HG03457 (cell line): ENCODE results near the gene WDR1.

Source experiments
- ATAC-seq: cut with Tn5 transposase; IDR thresholded peaks from one replicate; pipeline ENCODE4 v1.9.1; 2021; ENCODE audit warnings: moderate number of reproducible peaks; ENCODE audit not compliant: unreplicated experiment

The WDR1 gene, protein sequence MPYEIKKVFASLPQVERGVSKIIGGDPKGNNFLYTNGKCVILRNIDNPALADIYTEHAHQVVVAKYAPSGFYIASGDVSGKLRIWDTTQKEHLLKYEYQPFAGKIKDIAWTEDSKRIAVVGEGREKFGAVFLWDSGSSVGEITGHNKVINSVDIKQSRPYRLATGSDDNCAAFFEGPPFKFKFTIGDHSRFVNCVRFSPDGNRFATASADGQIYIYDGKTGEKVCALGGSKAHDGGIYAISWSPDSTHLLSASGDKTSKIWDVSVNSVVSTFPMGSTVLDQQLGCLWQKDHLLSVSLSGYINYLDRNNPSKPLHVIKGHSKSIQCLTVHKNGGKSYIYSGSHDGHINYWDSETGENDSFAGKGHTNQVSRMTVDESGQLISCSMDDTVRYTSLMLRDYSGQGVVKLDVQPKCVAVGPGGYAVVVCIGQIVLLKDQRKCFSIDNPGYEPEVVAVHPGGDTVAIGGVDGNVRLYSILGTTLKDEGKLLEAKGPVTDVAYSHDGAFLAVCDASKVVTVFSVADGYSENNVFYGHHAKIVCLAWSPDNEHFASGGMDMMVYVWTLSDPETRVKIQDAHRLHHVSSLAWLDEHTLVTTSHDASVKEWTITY

GRCh38 chr4:10116569-10117358 is at the start of gene WDR1:
Gene WDR1 (minus strand): TSS chr4:10116799. CDS start chr4:10116666, 133 bp downstream.
- peak; percentile 92 for ATAC-seq

DNA sequence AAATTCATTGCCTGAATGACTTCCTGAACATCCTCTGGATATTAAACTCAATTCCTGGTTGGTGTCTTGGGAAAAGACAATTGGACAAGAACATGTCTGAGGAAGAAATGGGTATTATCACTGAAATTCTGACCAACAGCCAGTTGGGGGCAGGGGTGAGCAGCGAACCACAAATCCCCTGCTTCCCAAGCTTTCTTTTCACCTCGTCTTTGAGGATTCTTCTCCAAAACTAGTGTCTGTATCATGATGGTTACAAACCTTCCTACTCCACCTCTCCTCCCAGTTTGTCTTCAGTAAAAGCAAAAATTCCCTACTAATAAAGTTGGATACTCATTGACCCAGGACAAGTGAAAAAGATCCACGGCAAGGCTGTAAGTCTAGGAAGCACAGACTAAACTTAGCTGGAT is 48.3 kb upstream of the WDR1 start:
- ATAC-seq: no peak

DNA sequence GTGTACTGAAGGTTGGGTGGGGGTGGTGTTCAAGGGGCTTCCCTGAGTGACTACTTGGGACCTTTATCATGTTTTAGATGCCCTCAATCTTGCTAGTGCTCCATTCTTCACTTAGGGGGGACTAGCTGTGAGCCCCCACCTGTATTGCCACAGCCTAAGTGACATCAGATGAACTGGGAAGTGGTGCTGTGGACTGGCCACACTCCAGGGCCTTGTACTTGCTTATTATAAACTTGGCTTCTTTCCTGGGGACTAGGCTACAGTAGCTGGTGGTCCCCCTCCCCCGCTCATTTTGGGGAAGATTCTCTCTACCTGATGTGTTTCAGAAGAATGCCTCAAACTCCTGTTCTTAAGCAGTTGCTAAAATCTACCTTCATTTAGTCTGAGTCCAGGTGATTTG is 46.7 kb upstream of the WDR1 start:
- ATAC-seq: no peak

DNA sequence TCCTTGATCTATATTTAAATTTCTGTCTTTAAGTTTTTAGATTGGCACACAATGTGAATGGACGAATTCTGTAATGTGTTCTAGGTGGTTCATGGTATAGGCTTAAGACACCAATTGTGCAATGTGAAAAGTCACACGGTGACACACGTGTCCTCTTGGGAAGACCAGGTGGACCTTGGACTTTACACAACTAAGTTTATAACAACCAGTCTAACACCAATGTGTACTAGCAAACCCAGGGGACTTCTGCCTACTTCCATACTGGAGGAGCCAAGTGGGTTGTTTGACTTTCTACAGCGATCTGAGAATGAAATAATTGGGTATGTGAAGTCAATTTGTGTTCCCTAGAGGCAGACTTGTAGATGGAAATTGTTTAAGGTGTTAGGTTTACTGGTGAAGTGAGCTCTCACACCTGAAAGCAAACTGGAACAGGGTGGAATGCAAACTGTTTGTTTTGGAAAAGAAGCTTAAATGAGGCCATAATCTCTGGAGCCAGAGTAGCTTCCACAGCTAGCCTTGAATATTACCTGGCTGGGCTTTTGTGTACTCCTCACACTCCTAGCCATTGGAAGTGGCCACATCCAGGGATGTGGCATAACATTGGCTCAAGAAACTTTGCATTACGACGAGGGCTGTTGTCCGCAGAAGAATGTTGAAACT is 45.9 kb upstream of the WDR1 start:
- ATAC-seq: no peak

DNA sequence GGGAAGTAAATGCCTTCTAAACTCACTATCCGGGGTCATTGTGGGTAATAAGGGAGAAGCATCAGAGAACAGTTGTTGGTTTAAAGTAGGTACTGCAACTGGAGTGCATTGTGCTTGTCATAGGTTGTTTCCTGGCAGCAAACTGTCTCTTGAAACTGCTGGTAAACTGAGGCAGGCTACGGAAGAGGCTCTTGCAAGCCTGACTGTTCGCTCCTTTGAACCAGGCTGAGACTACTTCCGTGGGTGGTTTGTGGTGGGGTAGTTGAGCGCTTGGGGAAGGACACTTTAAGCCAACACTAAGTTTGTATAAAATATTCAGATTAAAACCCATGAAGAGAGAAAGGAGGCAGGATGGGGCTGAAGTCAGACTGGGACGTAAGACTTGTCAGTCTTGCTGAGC is 45.2 kb upstream of the WDR1 start:
- no peak for ATAC-seq

DNA sequence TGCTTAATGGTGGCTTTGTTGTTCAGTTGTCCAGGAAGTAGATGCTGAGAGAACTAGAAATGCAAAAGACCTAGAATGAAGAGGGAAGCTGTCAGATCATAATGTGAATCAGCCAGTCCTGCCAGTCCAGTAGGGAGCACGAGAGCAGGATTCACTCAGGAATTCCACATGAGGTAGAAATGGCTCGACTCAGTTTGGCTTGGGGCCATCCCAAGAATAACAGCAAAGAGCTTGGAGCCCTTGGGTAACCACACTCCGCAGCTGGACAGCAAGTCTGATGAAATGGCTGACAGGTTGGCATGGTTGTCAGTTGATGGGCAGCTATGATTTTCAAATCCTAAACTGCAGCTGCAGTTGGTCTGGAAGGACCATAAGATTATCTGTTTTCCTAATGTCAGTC is 44.5 kb upstream of the WDR1 start:
- ATAC-seq: no peak

GRCh38 chr4:10160281-10160856 is 43.8 kb upstream of the WDR1 start:
- no peak for ATAC-seq

DNA sequence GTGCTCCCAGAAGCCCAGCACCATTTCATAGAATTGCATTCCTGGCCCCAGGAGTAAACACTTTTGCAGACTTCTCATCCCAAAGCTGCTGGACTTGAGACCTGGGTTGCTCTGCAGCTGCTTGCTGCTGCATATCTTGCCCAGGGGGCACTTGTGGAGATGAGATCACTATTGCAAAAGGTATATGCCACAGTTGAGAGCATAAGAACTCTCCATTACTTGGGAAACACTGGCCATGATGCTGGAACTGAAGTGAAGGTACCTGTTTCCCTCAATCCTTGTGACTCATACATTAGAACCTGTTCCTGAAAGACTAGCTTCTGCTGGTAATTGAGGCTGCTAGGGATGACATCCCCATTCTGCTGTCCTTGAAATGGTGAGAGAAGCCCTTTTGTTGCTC is 43.1 kb upstream of the WDR1 start:
- ATAC-seq: no peak

- no peak for ATAC-seq
Observed at GRCh38 chr4:10158333-10158942, 41.8 kb upstream of the WDR1 start.

- ATAC-seq: no peak
Observed at GRCh38 chr4:10157478-10158332, 41.1 kb upstream of the WDR1 start.

DNA sequence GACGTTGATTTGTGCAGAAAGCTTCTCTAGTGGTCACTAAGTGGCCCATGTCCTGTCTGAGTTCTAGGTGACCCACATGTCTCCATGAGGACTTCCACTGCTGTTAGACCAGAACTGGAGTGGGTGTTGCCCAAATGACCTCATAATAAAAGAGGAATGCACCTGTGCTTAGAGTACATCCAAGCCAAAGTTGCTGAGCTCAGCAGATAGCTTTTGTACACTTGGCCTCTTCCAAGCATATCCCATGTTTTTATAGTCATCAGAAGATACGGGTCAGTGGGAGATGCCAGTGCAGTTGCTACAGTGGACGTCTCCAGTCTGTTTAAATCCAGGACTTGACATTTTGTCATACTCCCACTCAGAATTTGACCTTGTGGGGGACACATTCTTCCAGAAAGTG is 37.6 kb upstream of the WDR1 start:
- no peak for ATAC-seq

DNA sequence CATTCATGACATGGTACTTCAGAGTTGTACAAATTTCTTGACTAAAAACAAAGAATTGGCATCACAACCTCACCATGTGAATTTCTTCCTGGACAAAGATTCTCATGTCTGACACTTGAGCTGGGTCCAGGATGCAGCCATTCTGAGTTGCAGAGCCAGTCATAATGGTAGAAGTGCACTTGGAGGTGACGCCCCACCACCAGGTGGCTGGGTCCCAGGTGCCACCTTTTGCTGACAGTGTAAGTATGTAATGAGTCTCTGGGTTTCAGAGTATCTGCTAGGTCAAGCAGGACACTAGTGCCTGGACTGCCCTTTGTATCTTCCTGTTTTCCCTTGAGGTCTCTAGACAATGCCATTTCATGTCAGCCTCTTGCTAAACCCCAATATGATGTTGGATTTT is 36.6 kb upstream of the WDR1 start:
- ATAC-seq: no peak

DNA sequence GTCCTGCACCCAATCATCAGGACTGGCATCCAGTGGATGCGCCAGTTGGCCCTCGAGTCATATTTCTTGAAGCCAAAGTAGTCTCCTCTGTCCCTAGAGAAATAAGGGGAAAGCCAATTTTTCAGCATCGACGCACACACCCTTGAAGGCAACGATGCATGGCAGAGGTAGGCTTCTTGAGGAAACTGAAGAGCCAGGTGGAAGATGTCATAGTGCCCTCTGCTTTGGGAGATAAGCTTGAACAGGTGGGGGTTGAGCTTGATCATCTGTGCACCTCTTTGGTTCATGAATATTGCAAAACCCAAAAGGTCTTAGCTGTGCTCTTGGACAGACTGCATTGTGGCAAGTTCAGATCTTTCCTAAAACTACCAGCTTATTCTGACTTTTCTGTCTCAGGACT is 34.6 kb upstream of the WDR1 start:
- ATAC-seq: no peak

GRCh38 chr4:10144966-10145365 is 28.4 kb upstream of the WDR1 start:
- no peak for ATAC-seq

DNA sequence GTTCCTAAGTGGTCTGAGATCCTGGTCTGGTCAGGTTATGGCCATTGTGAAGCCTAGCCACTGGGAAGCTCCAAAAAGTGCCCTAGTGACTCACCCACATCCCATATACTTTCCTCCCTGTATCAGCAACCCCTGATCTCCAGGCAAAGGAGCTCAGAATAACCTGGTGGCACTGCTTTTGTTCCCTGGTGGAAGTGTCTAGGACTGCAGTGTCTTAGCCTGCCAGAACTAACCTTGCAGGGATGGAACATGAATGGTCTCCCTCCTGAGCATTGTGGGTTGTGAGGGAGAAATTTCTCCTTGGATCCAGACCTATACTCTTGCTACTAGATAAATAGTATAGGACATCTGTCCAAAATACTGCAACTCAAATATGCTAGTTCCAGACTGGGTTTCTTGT is 27.9 kb upstream of the WDR1 start:
- ATAC-seq: no peak

- ATAC-seq: no peak
Observed at GRCh38 chr4:10143171-10143570, 26.6 kb upstream of the WDR1 start.

- ATAC-seq: no peak
Observed at GRCh38 chr4:10140866-10141759, 24.5 kb upstream of the WDR1 start.

DNA sequence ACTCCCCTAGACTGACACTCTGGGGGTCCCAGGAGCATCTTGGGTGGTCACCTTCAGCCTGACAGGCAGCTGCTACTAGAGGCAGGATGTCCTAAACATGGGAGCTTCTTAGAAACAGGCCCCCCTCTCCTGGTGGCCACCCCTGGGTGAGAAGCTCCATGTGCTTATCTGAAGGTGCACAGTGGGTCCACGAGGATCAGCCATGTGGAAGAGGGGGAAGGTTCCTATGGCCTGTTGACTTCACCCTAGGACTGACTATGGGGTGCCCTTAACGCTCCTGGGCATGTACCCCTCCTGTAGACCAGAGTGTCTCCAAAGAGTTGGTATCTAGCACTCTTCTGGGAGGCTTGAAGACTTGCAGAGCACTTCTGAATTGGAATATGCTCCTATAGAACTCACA is 22.9 kb upstream of the WDR1 start:
- no peak for ATAC-seq

- ATAC-seq: no peak
Observed at GRCh38 chr4:10135260-10135659, 18.7 kb upstream of the WDR1 start.
